ENCODE measurements around the gene ABAT. TPM values are rescaled to one million over a fixed set of nuclear protein-coding genes. Genes with fewer than 3 reads are reported as not detected.

ABAT gene
- total RNA-seq, 1 donor from 2014 or later, result 14.5 TPM

DNA sequence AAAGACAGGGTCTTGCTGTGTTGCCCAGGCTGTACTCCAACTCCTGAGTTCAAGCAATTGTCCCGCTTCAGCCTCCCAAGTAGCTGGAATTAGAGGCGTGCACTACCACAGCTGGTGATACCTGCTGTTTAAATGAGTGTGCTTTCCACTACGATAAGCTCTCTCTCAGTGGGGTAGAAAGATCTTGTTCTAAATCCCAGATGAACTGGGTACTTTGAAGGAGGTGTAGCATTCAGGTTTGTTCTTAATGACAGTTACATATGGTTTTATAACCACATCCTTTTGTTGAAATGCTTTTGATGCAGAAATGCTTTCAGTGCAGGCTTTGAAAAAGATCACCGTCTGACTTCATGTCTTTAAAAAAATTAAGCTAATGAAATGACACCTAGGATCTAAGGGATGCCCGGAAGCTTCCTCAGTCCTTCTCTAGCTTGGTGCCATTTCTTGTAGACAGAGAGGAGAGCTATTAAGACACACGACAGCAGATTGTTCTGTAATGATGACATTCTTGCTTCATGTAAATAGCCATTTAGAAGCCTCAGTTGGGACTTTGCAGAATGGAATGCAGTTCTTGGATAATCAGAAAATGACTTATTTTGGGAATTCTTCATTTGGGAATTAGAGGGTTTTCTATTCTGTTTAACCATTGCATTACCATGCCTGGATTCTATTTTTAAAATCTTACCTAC is 142.7 kb downstream of the ABAT start:
- Histone ChIP-seq H3K27ac (replicated peaks) (no peak overlapping the region), H3K36me3 (peaks cover 78% of the 10 kb centered on the region), H3K4me1 (peaks cover 16% of the 10 kb centered on the region), H3K27me3 (ENCODE audit: low read depth) (no peaks in the 10 kb centered on the region), H3K4me3 (no peak overlapping the region), H3K9me3 (replicated peaks) (no peaks in the 10 kb centered on the region)
- TF ChIP-seq, protein P1, sequence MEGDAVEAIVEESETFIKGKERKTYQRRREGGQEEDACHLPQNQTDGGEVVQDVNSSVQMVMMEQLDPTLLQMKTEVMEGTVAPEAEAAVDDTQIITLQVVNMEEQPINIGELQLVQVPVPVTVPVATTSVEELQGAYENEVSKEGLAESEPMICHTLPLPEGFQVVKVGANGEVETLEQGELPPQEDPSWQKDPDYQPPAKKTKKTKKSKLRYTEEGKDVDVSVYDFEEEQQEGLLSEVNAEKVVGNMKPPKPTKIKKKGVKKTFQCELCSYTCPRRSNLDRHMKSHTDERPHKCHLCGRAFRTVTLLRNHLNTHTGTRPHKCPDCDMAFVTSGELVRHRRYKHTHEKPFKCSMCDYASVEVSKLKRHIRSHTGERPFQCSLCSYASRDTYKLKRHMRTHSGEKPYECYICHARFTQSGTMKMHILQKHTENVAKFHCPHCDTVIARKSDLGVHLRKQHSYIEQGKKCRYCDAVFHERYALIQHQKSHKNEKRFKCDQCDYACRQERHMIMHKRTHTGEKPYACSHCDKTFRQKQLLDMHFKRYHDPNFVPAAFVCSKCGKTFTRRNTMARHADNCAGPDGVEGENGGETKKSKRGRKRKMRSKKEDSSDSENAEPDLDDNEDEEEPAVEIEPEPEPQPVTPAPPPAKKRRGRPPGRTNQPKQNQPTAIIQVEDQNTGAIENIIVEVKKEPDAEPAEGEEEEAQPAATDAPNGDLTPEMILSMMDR (IDR thresholded peaks at IDR 0.05; ENCODE audit: borderline replicate concordance), result no peak
- DNase-seq, result no peak
- intact Hi-C loops (cut with micrococcal nuclease), result no loop called here

DNA sequence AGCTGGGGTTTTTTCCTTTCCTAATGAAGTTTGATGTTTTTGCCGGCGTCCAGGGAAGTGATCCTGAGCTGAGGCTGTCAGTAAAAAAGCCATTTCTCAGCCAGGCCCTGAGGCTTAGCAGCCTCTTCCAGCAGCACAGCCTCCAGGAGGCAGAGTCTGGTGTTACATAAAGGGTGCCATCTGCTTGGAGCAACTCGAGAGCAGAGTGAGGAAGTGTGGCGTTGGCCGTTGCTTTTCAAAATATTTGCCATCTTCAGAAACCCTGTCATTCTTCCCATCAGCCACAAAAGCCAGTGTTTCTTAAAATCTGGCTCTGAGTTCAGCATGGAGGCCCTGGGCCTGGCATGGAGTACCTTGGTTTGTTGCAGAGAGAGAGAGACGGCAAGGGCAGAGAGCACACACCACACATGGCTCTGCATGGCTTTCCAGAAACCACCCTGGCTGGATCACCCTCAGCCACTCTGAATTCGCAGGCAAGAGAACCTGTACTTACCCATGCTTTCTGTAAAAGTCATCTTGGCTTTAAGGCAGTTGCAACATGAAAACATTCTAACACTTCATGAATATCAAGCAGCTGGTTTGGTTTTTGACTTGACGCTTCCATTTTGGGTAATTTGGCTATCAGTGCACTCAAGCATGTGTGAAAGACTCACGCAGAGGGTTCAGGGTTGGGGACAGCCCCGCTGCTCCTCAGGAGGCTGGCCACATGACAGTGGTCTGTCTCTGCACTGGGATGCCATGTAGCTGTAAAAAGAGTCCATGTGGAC is 144.3 kb downstream of the ABAT start:
- TF ChIP-seq, protein P1 (IDR thresholded peaks at IDR 0.05; ENCODE audit: borderline replicate concordance), result no peak
- intact Hi-C loops (cut with micrococcal nuclease), result no loop called here
- Histone ChIP-seq H3K27ac (replicated peaks) (no peak overlapping the region), H3K9me3 (replicated peaks) (no peaks in the 10 kb centered on the region), H3K36me3 (peaks cover 62% of the 10 kb centered on the region), H3K4me1 (peaks cover 16% of the 10 kb centered on the region), H3K4me3 (no peak overlapping the region), H3K27me3 (ENCODE audit: low read depth) (no peaks in the 10 kb centered on the region)
- DNase-seq, result no peak

DNA sequence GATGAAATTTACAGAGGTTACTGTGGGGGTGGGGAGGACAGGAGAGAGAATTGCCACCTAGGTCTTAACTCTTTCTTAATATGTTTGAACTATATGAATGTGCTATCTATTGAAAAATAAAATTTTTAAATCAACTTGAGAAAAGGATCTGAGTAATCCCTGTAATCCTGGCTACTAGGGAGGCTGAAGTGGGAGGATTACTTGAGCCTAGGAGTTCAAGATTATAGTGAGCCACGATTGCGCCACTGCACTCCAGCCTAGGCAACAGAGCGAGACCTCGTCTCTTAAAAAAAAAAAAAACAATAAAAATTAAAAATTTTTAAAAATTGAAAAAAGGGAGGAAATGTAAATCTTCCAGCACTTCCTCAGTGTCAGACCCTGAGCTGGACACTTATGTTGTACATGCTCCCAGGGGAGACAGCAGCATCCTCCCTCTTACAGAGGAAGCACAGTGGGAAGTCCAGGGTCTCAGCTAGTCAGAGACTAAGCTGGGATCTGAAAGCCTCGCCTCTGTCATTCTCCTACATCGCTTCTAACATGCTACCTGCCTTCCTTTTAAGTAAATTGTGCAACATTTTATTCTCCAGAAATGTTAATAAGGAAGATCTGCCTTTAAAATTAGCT is 145.1 kb downstream of the ABAT start:
- TF ChIP-seq, protein P1 (IDR thresholded peaks at IDR 0.05; ENCODE audit: borderline replicate concordance), result no peak
- H3K36me3 ChIP-seq, result peaks cover 54% of the 10 kb centered on the region
- intact Hi-C loops (cut with micrococcal nuclease), result no loop called here

DNA sequence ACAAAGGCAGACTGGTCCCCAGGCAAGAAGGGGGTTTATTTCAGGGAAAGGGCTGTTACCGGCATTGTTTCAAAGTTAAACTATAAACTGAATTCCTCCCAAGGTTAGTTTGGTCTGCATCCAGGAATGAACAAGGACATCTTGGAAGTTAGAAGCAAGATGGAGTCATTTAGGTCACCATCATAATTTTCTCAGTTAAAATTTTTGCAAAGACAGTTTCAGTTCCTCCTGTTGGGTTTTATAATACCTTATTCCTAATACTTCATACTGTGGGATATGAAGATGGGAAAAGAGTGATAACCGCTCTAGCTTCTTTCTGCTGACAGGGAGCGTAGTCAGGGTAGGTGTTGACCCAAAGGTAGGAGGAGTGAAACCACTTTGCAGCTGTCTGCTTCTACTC is 148.0 kb downstream of the ABAT start:
- peaks cover 29% of the 10 kb centered on the region for H3K36me3 ChIP-seq
- H3K27ac ChIP-seq (replicated peaks), result no peak overlapping the region
- no peaks in the 10 kb centered on the region for H3K9me3 ChIP-seq (replicated peaks)
- intact Hi-C loops (cut with micrococcal nuclease), result no loop called here
- peaks cover 16% of the 10 kb centered on the region for H3K4me1 ChIP-seq
- no peak for DNase-seq
- no peak overlapping the region for H3K4me3 ChIP-seq
- TF ChIP-seq, protein P1 (IDR thresholded peaks at IDR 0.05; ENCODE audit: borderline replicate concordance), result no peak
- no peaks in the 10 kb centered on the region for H3K27me3 ChIP-seq (ENCODE audit: low read depth)

More for the DNA sequence above, 145.1 kb downstream of the ABAT start:
- DNase-seq, result no peak
- no peaks in the 10 kb centered on the region for H3K27me3 ChIP-seq (ENCODE audit: low read depth)
- H3K4me1 ChIP-seq, result peaks cover 16% of the 10 kb centered on the region
- H3K4me3 ChIP-seq, result no peak overlapping the region
- H3K9me3 ChIP-seq (replicated peaks), result no peaks in the 10 kb centered on the region
- no peak overlapping the region for H3K27ac ChIP-seq (replicated peaks)

DNA sequence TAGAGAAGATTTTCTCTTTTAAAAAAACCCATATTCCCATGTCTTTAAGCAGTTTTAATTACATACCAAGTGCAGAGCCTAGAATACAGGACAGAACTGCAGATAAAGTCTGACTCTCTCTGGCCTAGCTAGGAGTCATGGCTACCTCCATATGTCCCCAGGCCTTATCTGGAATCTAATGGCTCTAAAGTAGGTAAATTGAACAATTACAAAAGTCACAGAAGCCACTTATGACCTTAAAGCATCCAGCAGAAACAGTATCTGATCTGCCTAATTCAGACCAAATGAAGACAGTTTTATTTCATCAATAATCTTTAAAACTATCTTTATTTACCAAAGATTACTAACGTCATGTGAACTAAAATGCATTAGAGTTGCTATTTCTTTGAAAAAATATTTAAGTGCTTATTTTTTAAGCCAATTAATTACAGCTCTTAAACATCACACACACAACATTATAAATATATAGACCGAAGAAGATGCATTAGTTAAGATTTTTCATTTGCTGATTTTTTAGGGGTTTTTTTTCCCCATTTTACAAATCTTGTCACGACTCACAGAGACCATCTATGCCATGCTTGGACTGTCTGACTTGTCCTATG is 152.0 kb downstream of the ABAT start:
- H3K27me3 ChIP-seq (ENCODE audit: low read depth), result no peaks in the 10 kb centered on the region
- H3K9me3 ChIP-seq (replicated peaks), result no peaks in the 10 kb centered on the region
- TF ChIP-seq, protein P1 (IDR thresholded peaks at IDR 0.05; ENCODE audit: borderline replicate concordance), result no peak
- DNase-seq, result no peak
- intact Hi-C loops (cut with micrococcal nuclease), result loop anchor here (5.0 kb wide), 1 partner anchor 126 kb away; no protein-coding TSS in a partner anchor
- H3K4me3 ChIP-seq, result no peak overlapping the region
- peaks cover 24% of the 10 kb centered on the region for H3K36me3 ChIP-seq
- no peaks in the 10 kb centered on the region for H3K4me1 ChIP-seq
- no peak overlapping the region for H3K27ac ChIP-seq (replicated peaks)
